Stimulated activated CD4-positive, alpha-beta T cell treated with anti-CD3 and anti-CD28 coated beads, Interleukin-15, amount 100 ng/mL, for 48 hours (primary cell): ENCODE data around the gene SRGAP1.
"Not testable (repeated sequence)": the region's sequence is repeated elsewhere in the genome, so short reads cannot be mapped to it uniquely, and the experiment has no call there.

Experiments used
- DNase-seq, 2 donors: peaks; one replicate each; pipeline ENCODE4 v3.0.0-alpha.2; 2020; ENCODE audit warnings: low read depth in 2 of 2

Gene SRGAP1

GRCh38 chr12:64122154-64122553, 277.7 kb downstream of the SRGAP1 start:
- no peak for DNase-seq

- DNase-seq, result no peak
These were observed 278.5 kb downstream of the SRGAP1 start for GRCh38 chr12:64122995-64123394.

GRCh38 chr12:64123448-64123847, 278.9 kb downstream of the SRGAP1 start:
- DNase-seq, result no peak

GRCh38 chr12:64124511-64125197, 280.2 kb downstream of the SRGAP1 start:
- DNase-seq, result no peak

GRCh38 chr12:64125913-64126312, 281.4 kb downstream of the SRGAP1 start:
- no peak for DNase-seq

- no peak for DNase-seq
These were observed 283.3 kb downstream of the SRGAP1 start for GRCh38 chr12:64127811-64128210.

- no peak for DNase-seq
These were observed 283.9 kb downstream of the SRGAP1 start for GRCh38 chr12:64128366-64128765.

- DNase-seq, result not testable (repeated sequence)
These were observed 286.0 kb downstream of the SRGAP1 start for GRCh38 chr12:64130476-64130875.

- not testable (repeated sequence) for DNase-seq
These were observed 287.0 kb downstream of the SRGAP1 start for GRCh38 chr12:64131456-64131855.

- not testable (repeated sequence) for DNase-seq
These were observed 288.2 kb downstream of the SRGAP1 start for GRCh38 chr12:64132672-64133071.

GRCh38 chr12:64137117-64137516, 292.6 kb downstream of the SRGAP1 start:
- no peak for DNase-seq

GRCh38 chr12:64139021-64139420, 294.5 kb downstream of the SRGAP1 start:
- no peak for DNase-seq

GRCh38 chr12:64142382-64142781, 297.9 kb downstream of the SRGAP1 start:
- DNase-seq, result no peak

GRCh38 chr12:64142784-64143183, 298.3 kb downstream of the SRGAP1 start:
- no peak for DNase-seq

- no peak for DNase-seq
These were observed 300.7 kb downstream of the SRGAP1 start for GRCh38 chr12:64145226-64145625.

GRCh38 chr12:64147011-64147631, 302.6 kb downstream of the SRGAP1 start:
- DNase-seq, result no peak

- no peak for DNase-seq
These were observed 303.4 kb downstream of the SRGAP1 start for GRCh38 chr12:64147875-64148274.

- no peak for DNase-seq
These were observed 310.2 kb downstream of the SRGAP1 start for GRCh38 chr12:64154677-64155076.

GRCh38 chr12:64157110-64157509, 312.6 kb downstream of the SRGAP1 start:
- DNase-seq, result no peak

- DNase-seq, result no peak
These were observed 315.7 kb downstream of the SRGAP1 start for GRCh38 chr12:64160021-64160710.

- DNase-seq, result no peak
These were observed 316.2 kb downstream of the SRGAP1 start for GRCh38 chr12:64160711-64161060.

- not testable (repeated sequence) for DNase-seq
These were observed 322.1 kb downstream of the SRGAP1 start for GRCh38 chr12:64166606-64167005.

GRCh38 chr12:64167041-64167440, 322.5 kb downstream of the SRGAP1 start:
- DNase-seq, result not testable (repeated sequence)
